HepG2 (cell line): Measurements from ENCODE around the gene LYZ. TPM values are rescaled to one million over a fixed set of nuclear protein-coding genes. Genes with fewer than 3 reads are reported as not detected.
A peak's percentile ranks its signal among the peaks of the same experiment; 100 is the strongest.

Experiments
- BCLAF1 ChIP-seq: fragments of 450-650 bp; IDR thresholded peaks from 2 replicates; pipeline ENCODE4 v1.6.1; 2017; ENCODE audit warnings: mild to moderate bottlenecking
- GATAD2A ChIP-seq: IDR thresholded peaks from 2 replicates; pipeline ENCODE4 v1.6.1; 2016
- HHEX ChIP-seq: IDR thresholded peaks from 2 replicates; pipeline ENCODE4 v1.6.1; 2016; ENCODE audit warnings: control low read depth
- HOMEZ ChIP-seq: IDR thresholded peaks from 2 replicates; pipeline ENCODE4 v1.6.1; 2016; ENCODE audit warnings: low read depth
- MED13 ChIP-seq: sonication (generic); formaldehyde crosslinking; IDR thresholded peaks from 2 replicates; pipeline ENCODE4 v1.5.0; 2020; ENCODE audit warnings: missing genetic modification reagents
- MLXIP ChIP-seq: sonication (generic); formaldehyde crosslinking; IDR thresholded peaks from 2 replicates; pipeline ENCODE4 v1.9.0; 2021; ENCODE audit warnings: missing genetic modification reagents, borderline replicate concordance
- NBN ChIP-seq: fragments of 450-650 bp; conservative IDR thresholded peaks from 2 replicates; pipeline ENCODE4 v1.6.1; 2017
- NFATC3 ChIP-seq: sonication (generic); formaldehyde crosslinking; IDR thresholded peaks from 2 replicates; pipeline ENCODE4 v1.5.1; 2020; ENCODE audit warnings: mild to moderate bottlenecking, missing genetic modification reagents
- ZNF205 ChIP-seq: IDR thresholded peaks from 2 replicates; pipeline ENCODE4 v1.6.1; 2018; ENCODE audit warnings: missing biosample characterization, missing genetic modification reagents
- ZNF207 ChIP-seq: fragments of 450-650 bp; IDR thresholded peaks from 2 replicates; pipeline ENCODE4 v1.6.1; 2016; ENCODE audit warnings: antibody characterized with exemption, borderline replicate concordance
- ZNF441 ChIP-seq: sonication (generic); formaldehyde crosslinking; IDR thresholded peaks from 2 replicates; pipeline ENCODE4 v1.7.0; 2021; ENCODE audit warnings: missing genetic modification reagents, borderline replicate concordance
- polyA plus RNA-seq, 8 experiments: library from polyadenylated mRNA; depleted of rRNA in 3 of 8; stranded (reverse) in 7 of 8; unstranded in 1 of 8; fragments of >200 nt; fragmentation: Illumina TruSeq in 4 of 8; extraction: Trizol in 4 of 8; gene quantifications; 2 replicates each; pipeline versions ENCODE4 v1.2.1 to v1.2.3, GENCODE V29; 2011 to 2016; ENCODE audit warnings: low read depth in 4 of 8, missing spikeins in 1 of 8, mixed read lengths in 1 of 8; ENCODE audit not compliant: insufficient read depth in 1 of 8
- total RNA-seq, 5 experiments: library from RNA; depleted of rRNA; stranded (reverse); fragments of >200 nt; fragmentation: Illumina TruSeq; extraction: Trizol; gene quantifications; 2 replicates each; pipeline ENCODE4 v1.2.3, GENCODE V29; 2016; ENCODE audit warnings: low read depth in 1 of 5

Gene LYZ
- total and polyA plus RNA-seq, 2 of the 13 experiments (the other 11 are each of a cell fraction or from before 2014, with no cell fraction given): 1,788 to 2,054 TPM

- TF ChIP-seq NFATC3 (CRISPR knock-in tag) (no peak), NBN (no peak), BCLAF1 (no peak), MED13 (CRISPR knock-in tag) (no peak), ZNF205 (CRISPR knock-in tag) (0 out of 2 replicates have a peak, but pooled peaks have one; percentile 14), ZNF441 (CRISPR knock-in tag) (peak; percentile 47; the same call in 1 of the 2 replicates), HHEX (CRISPR knock-in tag) (no peak), GATAD2A (CRISPR knock-in tag) (peak; percentile 52; the same call in 1 of the 2 replicates), HOMEZ (CRISPR knock-in tag) (0 out of 2 replicates have a peak, but pooled peaks have one; percentile 54), MLXIP (no peak), ZNF207 (no peak)
These were observed 18.3 kb upstream of the LYZ start (continued) for GRCh38 chr12:69329669-69330428.
